22Rv1 (cell line): ENCODE data around the gene EVC.

Experiments
- CTCF ChIP-seq: fragments of 450-650 bp; IDR thresholded peaks from 2 replicates; pipeline ENCODE4 v1.5.1; 2017; ENCODE audit warnings: mild to moderate bottlenecking
- ZFX ChIP-seq: fragments of 450-650 bp; IDR thresholded peaks from 2 replicates; pipeline ENCODE4 v1.6.1; 2017; ENCODE audit warnings: antibody characterized with exemption, borderline replicate concordance

DNA sequence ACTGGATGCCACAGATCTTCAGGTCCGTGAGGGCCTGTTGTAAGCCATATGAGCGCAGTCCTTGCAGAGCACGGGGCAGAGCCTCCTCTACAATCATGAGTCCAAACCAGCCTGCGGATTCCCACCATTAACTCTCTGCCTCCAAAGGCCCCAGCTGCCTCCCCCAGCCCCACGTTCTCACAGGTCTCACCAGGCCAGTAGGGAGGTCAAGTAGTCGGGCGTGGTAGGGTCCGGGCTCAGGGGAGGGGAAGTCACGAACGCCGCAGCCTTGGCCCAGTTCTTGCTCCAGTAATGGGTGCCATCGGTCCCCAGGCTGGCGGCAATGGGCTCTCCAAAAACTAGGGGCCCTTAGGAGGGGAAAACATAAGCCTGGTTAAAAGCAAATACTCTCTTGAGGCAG, 128.3 kb downstream of the EVC start:
- TF ChIP-seq CTCF (no peak), ZFX (no peak)
